Peyer's patch (tissue), 4 donors: ENCODE results near the gene OLFML2A. TPM values are rescaled to one million over a fixed set of nuclear protein-coding genes. Genes with fewer than 3 reads are reported as not detected.

Experiments used
- DNase-seq, 3 donors: peaks; one replicate each; pipeline ENCODE4 v3.0.0-alpha.2; 2017 to 2019
- H3K27ac ChIP-seq, 4 donors: fragments of 200-600 bp; sonication (generic); one replicate each; pipeline ENCODE4 v1.5.1; 2016 to 2019
- H3K27me3 ChIP-seq, 2 donors: fragments of 200-600 bp; sonication (generic); one replicate each; pipeline ENCODE4 v1.5.1; 2019
- H3K36me3 ChIP-seq, 3 donors: fragments of 200-600 bp; sonication (generic); one replicate each; pipeline ENCODE4 v1.5.1; 2016 to 2019
- H3K4me1 ChIP-seq, 4 donors: fragments of 200-600 bp; sonication (generic); one replicate each; pipeline ENCODE4 v1.5.1; 2016 to 2019
- H3K4me3 ChIP-seq, 4 donors: fragments of 200-600 bp; sonication (generic); 1 replicate in 3 of 4; 2 replicates in 1 of 4; pipeline ENCODE4 v1.5.1; 2016 to 2019; ENCODE audit warnings: mild to moderate bottlenecking in 1 of 4
- H3K9me3 ChIP-seq, 4 donors: fragments of 200-600 bp; sonication (generic); one replicate each; pipeline ENCODE4 v1.5.1; 2016 to 2019; ENCODE audit warnings: mild to moderate bottlenecking in 1 of 4
- CTCF ChIP-seq, 6 experiments: fragments of 450-650 bp in 4 of 6; fragments of 200-600 bp in 2 of 6; sonication (generic) in 1 of 6; IDR thresholded peaks; one replicate each; pipeline ENCODE4 v1.5.1; 2017 to 2019; ENCODE audit warnings: antibody characterized with exemption in 6 of 6, mild to moderate bottlenecking in 3 of 6, moderate library complexity in 1 of 6
- POLR2A ChIP-seq, 2 donors: fragments of 450-650 bp; IDR thresholded peaks; one replicate each; pipeline ENCODE4 v1.5.1; 2017; ENCODE audit warnings: antibody characterized with exemption in 2 of 2, mild to moderate bottlenecking in 2 of 2, moderate library complexity in 2 of 2
- total RNA-seq, 4 donors: library from RNA; depleted of rRNA; stranded (reverse); fragments of >200 nt; gene quantifications; one replicate each; pipeline ENCODE4 v1.1.0, GENCODE V29; 2016

Gene OLFML2A
- total RNA-seq, 4 donors from 2014 or later: 0.88 to 10.0 (median 8.7) TPM

GRCh38 chr9:124810663-124811355, 33.9 kb downstream of the OLFML2A start:
- Histone ChIP-seq H3K36me3 (no peaks in the 10 kb centered on the region), H3K9me3 (no peaks in the 10 kb centered on the region), H3K27me3 (no peaks in the 10 kb centered on the region), H3K4me1 (peaks cover 0 to 6% (median 0%) of the 10 kb centered on the region in 4 donors), H3K4me3 (no peak overlapping the region), H3K27ac (peak overlapping the region in 2 of 4 donors; percentile 19 to 41)
- DNase-seq: no peak
- TF ChIP-seq CTCF (IDR thresholded peaks at IDR 0.05) (no peak), POLR2A (IDR thresholded peaks at IDR 0.05) (no peak)

DNA sequence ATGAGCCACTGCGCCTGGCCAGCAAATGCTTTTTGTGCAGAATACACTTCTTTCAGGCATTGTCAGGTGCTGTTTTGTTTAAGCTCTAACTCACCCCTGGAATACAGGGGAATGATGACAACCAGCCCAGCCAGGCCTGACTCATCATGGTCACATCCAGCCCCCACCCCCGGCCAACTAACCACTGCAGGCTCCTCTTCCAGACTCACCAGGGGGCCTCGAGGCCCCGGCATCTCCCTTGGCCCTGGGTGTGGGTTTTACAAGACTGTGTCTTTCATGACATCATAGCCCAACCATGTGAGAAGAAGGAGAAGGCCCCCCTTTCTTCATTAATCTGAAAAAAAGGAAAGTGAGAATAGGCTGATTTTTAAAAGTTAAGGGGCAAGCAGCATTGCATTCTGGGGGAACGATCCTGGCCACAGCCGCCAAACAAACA, 35.5 kb downstream of the OLFML2A start:
- no peak for TF ChIP-seq POLR2A (IDR thresholded peaks at IDR 0.05)
- no peak for TF ChIP-seq CTCF (IDR thresholded peaks at IDR 0.05)
- DNase-seq: peak in 1 of 3 donors; percentile 57
- no peaks in the 10 kb centered on the region for H3K36me3 ChIP-seq
- H3K27ac ChIP-seq: peak overlapping the region in 1 of 4 donors; percentile 41
- H3K9me3 ChIP-seq: no peaks in the 10 kb centered on the region
- H3K4me1 ChIP-seq: peaks cover 0 to 6% (median 0%) of the 10 kb centered on the region in 4 donors
- H3K27me3 ChIP-seq: no peaks in the 10 kb centered on the region
- H3K4me3 ChIP-seq: no peak overlapping the region

GRCh38 chr9:124813041-124813440, 36.1 kb downstream of the OLFML2A start:
- no peak for TF ChIP-seq CTCF (IDR thresholded peaks at IDR 0.05)
- Histone ChIP-seq H3K27ac (peak overlapping the region in 1 of 4 donors; percentile 41), H3K4me1 (peaks cover 0 to 6% (median 0%) of the 10 kb centered on the region in 4 donors), H3K27me3 (no peaks in the 10 kb centered on the region), H3K4me3 (no peak overlapping the region), H3K36me3 (no peaks in the 10 kb centered on the region), H3K9me3 (no peaks in the 10 kb centered on the region)
- DNase-seq: no peak

DNA sequence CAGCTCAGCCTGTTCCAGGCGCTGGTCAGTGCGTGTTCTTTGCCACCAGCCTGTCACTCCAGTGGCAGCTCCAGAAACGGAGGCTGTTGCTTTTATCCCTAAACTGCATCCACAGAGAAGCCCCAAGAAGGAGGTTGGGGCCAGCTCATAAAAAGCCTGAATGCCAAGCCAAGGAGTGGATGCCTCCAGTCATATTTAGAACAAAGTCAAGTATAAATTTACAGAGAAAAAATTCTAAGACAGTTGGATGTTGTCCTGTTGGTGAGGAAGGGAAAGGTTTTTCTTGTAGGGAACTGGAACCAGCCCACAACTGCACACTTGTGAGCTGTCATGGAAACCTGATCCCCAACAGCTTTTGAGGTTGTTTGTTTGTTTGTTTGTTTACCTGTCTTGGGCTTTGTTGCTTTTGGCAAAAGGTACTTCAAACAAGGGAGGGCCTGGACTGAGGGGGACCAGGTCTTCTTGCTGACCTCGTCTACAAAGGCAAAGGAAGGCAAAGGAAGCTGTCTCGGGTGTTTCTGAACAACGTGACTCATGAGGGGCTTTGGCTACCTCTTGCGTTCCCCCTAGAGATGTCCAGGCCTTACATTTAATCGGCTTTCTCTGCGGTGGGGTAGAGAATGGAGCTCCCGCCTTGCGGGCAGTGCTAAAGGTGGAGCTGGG, 36.7 kb downstream of the OLFML2A start:
- TF ChIP-seq POLR2A (IDR thresholded peaks at IDR 0.05): no peak
- TF ChIP-seq CTCF (IDR thresholded peaks at IDR 0.05): no peak
- Histone ChIP-seq H3K4me3 (no peak overlapping the region), H3K36me3 (no peaks in the 10 kb centered on the region), H3K27ac (no peak overlapping the region), H3K4me1 (peaks cover 0 to 6% (median 0%) of the 10 kb centered on the region in 4 donors), H3K9me3 (no peaks in the 10 kb centered on the region), H3K27me3 (no peaks in the 10 kb centered on the region)
- DNase-seq: no peak

DNA sequence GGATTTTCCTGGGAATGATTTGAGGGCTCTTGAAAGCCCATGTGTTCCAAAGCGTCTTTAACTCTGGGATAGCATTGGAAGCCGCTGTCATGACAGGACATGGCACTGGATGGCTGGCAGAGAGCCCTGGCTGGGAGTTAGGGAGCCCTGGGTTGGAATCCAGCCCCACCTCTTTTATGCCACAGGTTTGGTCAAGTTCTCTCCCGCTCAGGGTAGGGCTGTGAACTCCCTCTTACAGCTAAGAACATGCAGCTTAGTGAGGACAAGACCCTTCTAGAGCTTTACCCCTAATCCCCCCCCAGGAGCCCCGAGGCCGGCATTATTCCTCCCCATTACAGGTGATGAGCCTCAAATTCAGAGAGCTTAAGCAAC, 37.2 kb downstream of the OLFML2A start:
- Histone ChIP-seq H3K4me3 (no peak overlapping the region), H3K27me3 (no peaks in the 10 kb centered on the region), H3K27ac (no peak overlapping the region), H3K4me1 (peaks cover 0 to 6% (median 0%) of the 10 kb centered on the region in 4 donors), H3K36me3 (no peaks in the 10 kb centered on the region), H3K9me3 (no peaks in the 10 kb centered on the region)
- TF ChIP-seq CTCF (IDR thresholded peaks at IDR 0.05): no peak
- no peak for TF ChIP-seq POLR2A (IDR thresholded peaks at IDR 0.05)
- no peak for DNase-seq
